AG09309 (cell line): ENCODE data around the gene TFDP1.

ENCODE experiments used
- DNase-seq: peaks from one replicate; pipeline ENCODE4 v3.0.0-alpha.2; 2010; ENCODE audit warnings: low read depth
- H3K4me3 ChIP-seq: 2 replicates; pipeline ENCODE4 v1.5.1; 2011; ENCODE audit warnings: mild to moderate bottlenecking, low read depth, low read length, moderate library complexity; ENCODE audit not compliant: control insufficient read depth
- CTCF ChIP-seq: IDR thresholded peaks from 2 replicates; pipeline ENCODE4 v1.5.1; 2011; ENCODE audit warnings: mild to moderate bottlenecking, low read depth, low read length, inconsistent platforms; ENCODE audit not compliant: insufficient read depth, control insufficient read depth; ENCODE audit errors: missing control alignments

Gene TFDP1

GRCh38 chr13:113613789-113614379, 29.3 kb downstream of the TFDP1 start:
- TF ChIP-seq CTCF, result no peak
- no peak for DNase-seq
- H3K4me3 ChIP-seq, result no peak overlapping the region

GRCh38 chr13:113616281-113616906, 31.8 kb downstream of the TFDP1 start:
- TF ChIP-seq CTCF, result no peak
- DNase-seq, result no peak
- H3K4me3 ChIP-seq, result no peak overlapping the region

GRCh38 chr13:113616991-113617749, 32.6 kb downstream of the TFDP1 start:
- no peak for DNase-seq

GRCh38 chr13:113617961-113618360, 33.4 kb downstream of the TFDP1 start:
- no peak for DNase-seq
- TF ChIP-seq CTCF, result no peak
- H3K4me3 ChIP-seq, result no peak overlapping the region

More at GRCh38 chr13:113616991-113617749, 32.6 kb downstream of the TFDP1 start:
- no peak overlapping the region for H3K4me3 ChIP-seq
- no peak for TF ChIP-seq CTCF

GRCh38 chr13:113618455-113618854, 33.9 kb downstream of the TFDP1 start:
- TF ChIP-seq CTCF, result no peak
- no peak for DNase-seq
- no peak overlapping the region for H3K4me3 ChIP-seq

GRCh38 chr13:113620036-113620796, 35.7 kb downstream of the TFDP1 start:
- TF ChIP-seq CTCF, result no peak
- H3K4me3 ChIP-seq, result no peak overlapping the region
- no peak for DNase-seq
